CMK (cell line): Measurements from ENCODE around the gene SSBP2.
"Not testable (repeated sequence)": the region's sequence is repeated elsewhere in the genome, so short reads cannot be mapped to it uniquely, and the experiment has no call there.

Source experiments
- DNase-seq: peaks from one replicate; pipeline ENCODE4 v3.0.0-alpha.2; 2010; ENCODE audit warnings: low read depth

SSBP2 gene

DNA sequence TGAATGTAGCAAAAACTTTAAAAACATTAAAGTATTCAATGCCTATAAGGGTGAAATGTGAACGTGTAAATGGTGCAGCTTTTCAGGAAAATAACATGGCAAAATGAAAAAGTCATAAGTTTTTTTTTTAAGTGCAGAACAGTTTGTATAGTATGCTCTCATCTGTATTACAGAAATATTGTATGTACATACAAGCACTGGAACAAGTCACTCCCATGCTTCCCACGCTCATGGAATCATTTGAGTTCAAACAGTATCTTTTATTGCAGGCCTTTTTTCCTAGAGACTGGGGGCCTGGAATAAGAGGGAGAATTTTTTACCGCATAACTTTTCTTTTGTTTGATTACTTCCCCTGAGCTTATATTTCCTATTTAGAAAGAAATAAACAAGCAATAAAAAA, 94.1 kb downstream of the SSBP2 start:
- no peak for DNase-seq

DNA sequence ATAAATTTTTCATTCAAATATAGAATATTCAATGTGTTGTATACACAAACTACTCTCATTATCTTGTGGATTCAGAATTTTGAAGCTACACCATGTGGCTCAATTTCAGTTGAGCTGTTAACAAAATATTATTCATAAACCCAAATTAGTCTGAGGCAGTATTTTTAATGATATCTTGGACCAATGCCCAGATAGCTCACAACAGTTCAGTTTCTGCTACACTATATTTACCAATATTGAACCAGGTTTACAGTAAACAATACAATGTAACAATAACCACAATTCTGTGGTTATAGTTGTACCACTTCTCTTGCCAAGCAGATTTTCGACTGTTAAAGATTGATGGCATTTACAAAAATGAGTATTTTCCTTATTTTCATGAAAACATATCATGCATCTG, 99.9 kb downstream of the SSBP2 start:
- no peak for DNase-seq

DNA sequence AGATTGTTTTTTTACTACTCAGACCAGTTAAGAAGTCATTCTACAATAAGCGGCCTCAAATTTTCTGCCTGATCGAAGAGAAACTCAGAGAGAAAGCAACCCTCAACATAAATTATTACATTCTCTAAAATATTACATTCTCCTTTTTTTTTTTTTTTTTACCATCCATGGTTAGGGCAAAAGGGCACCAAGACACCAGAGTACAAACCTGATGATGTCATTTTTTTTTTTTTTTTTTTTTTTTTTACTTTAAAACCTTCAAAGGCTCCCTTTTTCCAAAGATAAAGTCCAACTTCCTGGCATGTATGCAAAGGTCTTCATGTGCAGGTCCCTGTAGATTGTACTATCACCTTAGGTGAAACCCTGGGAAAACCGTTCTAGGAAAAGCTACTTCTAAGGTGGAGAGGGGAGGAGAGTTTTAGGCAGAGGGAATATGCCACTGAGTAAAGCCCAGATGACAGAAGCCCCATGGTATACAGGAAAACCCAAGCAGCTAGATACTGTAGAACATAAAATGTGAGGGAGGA, 104.4 kb downstream of the SSBP2 start:
- no peak for DNase-seq

DNA sequence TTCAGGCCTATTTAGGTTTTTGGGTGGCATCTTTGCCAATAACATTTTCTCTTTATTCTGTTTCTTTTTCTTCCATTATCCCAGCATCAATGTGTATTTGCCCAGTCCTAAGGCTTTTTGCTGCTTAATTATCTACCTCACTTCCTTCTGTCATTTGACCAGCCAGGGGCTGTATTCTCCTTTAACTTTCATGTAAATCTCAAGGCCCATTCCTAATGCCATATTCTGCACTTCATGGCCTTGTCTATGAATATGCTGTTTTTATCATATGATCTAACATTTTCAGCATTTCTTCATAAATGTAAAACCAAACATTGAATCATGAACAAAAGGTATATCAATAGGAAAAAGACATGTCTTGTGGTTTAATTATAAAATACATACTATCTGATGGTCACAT, 108.7 kb downstream of the SSBP2 start:
- no peak for DNase-seq

DNA sequence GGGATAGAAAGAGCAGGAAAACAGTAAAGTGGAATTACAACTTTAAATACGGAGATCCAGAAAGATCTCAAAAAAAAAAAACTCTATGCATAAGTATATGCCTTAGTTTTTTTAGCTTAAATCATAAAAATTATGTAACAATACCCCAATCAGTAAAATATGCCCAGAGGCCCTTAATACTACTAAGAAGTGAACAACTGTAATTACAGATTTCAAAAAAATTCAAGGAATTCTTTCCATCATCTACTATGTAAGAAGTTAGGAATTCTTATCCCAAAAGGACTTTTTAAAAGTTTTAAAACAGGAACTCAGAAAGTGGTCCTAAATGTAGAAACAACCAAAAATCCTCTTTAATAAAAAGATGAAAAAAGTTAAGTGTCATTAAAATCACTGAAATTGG, 111.3 kb downstream of the SSBP2 start:
- no peak for DNase-seq

DNA sequence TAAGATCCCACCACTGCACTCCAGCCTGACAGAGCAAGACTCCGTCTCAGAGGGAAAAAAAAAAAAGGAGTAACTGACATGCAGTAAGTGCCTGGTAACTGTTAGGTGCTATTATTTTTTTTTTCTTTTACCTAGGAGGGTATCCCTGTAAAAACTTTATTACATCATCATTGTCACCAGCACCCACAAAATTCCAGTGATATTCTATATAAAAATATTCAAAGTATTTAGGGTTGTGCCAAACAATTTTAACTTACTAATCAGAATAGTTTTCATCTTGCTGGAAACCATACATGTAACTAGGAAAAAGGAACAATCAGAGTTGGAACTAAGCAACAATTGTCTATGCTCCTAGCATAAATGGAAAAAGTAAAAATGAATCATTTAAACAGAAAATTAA, 112.4 kb downstream of the SSBP2 start:
- DNase-seq = no peak

DNA sequence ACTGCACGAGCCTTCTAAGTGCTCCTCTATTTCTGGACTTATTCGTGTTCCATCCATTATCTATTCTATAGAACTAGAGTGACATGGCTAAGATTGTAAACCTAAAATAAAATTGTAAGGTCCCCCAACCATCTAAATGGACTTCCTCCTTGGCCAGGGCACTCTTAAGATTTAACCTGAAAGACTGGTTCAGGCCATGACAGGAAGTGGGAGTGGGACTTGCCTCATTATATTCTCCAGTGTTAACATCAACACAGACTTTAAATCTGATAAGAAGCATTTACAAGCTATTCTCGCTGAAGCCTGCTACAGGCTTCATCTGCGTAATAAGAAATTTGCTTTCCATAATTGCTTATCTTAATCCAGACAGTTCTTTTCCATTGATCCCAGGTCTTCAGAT, 117.0 kb downstream of the SSBP2 start:
- DNase-seq = no peak

DNA sequence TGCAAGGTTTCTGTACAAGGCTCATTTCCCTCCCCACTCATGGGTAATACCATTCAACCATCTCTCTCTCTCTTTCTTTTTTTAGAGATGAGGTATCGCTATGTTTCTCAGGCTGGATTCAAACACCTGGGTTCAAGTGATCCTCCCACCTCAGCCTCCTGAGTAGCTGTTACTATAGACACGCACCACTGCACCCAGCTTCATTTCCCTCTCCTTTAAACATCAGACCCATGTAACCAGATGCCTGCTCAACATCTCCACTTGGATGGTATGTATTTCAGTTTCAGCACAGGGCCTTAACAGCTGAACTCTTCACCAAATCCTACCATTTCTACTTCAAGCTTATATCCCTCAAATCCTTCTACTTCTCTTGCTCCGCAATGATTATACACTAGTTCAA, 117.4 kb downstream of the SSBP2 start:
- no peak for DNase-seq

DNA sequence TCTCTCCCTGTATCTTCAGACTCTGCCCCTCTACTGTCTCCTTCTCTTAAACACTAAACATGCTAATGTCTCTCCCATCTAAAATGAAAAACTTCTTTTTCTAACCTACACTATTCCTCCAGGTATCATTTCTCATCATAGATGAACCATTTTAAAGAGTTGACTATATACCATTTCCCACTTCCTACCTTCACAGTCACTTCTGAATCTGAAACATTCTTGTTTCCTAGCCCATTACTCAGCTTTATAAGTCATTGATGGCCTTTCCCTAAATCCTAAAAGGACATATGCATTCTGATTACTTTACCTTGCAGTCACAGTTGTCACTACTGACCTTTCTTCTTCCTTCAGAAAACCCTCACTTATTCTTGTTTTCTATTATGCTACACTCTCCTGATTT, 118.2 kb downstream of the SSBP2 start:
- no peak for DNase-seq

DNA sequence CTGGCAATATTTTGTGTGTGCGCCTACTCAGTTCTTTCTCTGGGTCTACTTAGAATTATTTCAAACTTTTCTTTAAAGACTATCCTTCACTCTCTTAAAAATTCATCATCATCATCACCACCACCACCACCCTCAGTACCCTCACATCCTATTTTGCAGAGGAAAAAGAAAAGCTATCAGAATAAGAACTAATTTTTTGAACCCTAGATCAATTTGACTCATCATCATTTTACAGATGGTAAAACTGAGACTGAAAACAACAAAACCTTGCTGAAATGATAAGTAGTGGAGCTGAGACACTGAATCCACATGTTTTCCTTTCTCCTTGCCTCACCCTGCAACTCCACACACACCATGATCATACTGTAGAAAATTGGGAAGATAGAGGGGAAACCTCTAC, 119.3 kb downstream of the SSBP2 start:
- no peak for DNase-seq

DNA sequence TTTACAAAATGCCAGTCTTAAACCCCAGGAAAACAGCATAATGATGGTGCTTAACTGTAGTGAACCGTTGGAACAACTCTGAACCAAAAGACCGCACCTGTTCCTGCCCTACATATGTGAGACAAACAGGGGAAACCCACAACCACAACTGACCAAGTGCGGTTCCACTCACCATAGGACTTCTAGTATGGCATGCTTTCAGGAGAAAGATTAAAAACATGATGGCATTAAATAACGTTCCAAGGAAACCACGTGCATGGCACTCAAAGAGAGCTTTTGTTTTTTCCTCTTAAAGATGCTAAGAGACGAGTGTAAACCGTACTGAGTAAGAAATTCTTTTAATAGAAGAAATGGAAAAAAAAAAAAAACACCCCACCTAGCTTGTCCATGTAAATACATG, 119.8 kb downstream of the SSBP2 start:
- no peak for DNase-seq

DNA sequence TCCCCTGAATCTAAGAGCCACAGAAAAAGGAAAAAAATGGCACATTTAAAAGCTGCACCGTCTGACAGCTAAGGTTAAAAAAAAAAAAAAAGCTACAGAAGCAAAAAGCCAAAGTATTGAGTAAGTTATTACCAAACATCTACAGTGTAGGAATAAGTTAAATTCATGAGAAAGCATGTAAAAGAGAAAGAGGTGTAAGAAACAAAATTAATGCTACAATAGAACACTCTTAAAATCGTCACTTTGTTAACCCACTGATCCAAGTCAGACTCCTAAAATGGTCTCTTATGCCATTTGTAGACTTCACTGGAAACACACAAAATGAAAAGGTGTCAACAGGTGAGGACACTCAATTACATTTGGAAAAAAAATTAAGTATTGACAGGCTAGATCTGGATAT, 120.2 kb downstream of the SSBP2 start:
- DNase-seq = no peak

DNA sequence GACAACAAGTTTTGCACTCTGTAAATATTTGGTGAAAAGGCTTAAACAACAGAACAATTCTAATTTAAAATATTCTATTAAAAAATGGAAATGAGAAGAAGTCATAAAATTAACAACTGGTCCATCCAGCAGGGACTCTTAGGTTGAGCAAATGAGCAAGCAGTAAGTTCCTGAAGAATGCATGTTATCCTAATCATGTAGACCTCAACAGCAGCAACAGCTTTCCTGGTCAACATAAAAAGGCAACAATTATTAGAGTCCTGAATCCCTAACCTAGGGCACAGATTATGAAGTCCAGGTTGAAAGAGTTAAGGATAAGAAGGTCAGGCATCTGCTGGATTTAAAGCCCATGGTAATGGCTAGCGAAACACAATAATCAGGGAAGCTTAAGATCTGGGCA, 120.9 kb downstream of the SSBP2 start:
- DNase-seq = no peak

DNA sequence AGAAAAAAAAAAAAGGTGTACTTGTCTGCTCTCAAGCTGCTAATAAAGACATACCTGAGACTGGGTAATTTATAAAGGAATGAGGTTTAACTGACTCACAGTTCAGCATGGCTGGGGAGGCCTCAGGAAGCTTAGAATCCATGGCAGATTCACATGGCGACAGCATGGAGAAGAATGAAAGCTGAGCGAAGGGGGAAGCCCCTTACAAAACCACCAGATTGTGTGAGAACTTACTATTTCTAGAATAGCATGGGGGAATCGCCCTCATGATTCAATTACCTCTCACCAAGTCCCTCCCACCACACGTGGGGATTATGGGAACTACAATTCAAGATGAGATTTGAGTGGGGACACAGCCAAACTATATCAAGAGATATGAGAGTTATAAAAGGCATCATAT, 122.8 kb downstream of the SSBP2 start:
- not testable (repeated sequence) for DNase-seq

DNA sequence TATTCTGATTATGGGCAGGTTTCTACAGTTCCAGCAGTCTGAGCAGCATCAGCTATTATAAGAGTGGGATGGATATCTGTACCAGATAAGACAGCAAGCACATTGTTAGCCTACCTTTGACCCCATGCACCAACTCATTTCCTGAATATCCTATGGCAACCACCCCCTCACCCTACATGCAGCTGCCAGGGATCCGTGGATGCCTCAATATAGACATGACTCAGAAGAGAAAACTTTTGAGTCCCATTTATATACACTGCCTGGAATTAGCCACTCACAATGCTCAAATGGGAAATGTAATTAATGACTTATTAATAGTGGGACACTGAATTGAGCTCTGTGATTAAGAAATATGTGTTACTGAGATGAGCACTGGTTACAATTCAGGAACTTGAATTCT, 124.4 kb downstream of the SSBP2 start:
- DNase-seq = no peak

DNA sequence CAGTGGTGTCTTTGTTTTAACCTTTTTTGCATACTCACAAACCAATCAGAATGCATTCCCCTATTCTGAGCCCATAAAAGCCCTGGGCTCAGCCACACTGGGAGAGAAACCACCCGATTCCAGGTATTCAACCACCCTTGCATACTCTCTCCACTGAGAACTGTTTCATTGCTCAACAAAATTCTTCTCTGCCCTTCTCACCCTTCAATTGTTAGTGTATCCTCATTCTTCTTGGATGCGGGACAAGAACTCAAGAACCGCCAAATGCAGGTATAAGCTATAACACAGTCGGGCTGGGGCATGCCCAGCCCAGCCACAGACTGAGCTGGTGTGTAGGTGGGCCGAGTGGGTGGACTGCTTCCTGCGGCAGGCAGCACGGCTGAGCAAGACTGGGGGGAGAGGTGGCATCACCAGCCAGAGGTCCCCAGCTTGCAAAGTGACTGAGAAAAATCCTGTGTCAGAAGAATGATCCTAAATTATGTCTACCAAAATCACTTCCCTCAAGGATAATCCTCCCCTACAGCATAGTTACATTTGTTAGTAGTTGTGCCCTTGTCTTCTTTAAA, 141.0 kb downstream of the SSBP2 start:
- no peak for DNase-seq

DNA sequence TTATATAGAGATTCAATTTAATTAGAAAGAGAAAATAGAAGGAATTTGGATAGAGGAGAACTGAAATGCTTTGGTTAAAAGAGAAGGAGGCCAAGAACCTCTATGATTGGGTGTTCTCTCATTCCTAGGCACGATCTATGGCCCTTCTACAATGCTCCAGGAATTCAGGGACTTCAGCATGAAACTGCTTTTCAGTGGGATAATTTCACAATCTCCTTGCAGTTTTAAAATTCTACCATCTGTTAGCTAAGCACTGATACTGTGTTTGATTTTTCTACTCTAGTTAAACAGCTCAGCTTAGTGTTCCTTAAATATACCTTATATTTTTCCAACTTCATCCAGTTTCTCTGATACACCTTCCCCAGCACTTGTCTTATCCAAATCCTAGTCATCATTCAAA, 141.9 kb downstream of the SSBP2 start:
- DNase-seq = no peak

DNA sequence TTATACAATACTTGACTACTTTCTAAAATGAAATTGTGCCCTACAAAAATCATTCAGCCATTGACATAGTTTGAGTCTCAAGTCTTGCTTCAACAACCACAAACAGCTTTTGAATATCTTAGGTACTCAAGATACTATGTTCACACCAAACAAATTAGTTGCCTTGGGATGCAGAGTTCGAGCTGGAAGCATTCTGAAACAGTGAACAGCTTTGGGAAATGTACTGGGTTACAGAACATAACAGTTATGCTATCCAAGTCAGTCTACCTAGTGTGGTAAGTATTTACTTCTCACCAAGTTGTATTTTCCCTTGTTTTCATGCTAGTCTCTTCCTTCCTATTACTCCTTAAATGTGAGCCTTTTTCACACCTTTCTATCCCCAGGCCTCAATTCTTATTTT, 143.2 kb downstream of the SSBP2 start:
- DNase-seq = no peak

DNA sequence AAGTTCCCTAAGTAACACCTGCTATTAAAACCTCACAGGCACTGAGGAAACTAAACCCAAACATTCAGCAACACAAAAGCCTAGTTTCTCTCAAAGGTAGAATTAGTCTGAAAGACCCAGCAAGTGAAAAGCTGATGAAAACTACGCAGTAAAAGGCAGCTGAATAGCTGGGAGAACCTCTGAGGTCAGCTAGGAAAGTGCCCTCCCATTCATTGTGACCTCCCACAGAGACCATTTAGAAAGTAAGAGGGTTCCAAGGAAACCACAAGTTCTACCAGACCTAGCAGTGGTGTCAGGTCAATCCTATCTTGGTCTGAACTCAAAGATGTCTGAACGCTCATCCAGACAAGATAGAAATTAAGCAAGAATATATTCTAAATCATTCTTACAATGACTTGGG, 144.7 kb downstream of the SSBP2 start:
- no peak for DNase-seq

DNA sequence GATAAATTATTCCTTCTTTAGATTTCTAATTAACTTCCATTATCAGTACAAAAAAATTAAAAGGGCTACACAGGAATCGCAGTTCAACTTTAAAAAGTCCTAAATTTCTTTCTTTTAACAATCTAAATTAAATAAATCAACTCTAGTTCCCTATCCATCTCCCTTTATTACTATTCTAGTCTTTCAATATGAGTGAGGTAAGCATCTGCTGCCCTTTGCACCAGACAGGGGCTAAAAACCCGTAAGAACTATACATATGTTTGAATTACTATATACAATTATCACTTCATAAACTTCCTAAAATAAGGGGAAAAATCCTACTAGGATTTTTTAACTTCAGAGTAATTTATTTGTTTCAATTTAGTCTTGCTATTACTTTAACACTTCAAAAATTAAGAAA, 145.6 kb downstream of the SSBP2 start:
- DNase-seq = no peak

DNA sequence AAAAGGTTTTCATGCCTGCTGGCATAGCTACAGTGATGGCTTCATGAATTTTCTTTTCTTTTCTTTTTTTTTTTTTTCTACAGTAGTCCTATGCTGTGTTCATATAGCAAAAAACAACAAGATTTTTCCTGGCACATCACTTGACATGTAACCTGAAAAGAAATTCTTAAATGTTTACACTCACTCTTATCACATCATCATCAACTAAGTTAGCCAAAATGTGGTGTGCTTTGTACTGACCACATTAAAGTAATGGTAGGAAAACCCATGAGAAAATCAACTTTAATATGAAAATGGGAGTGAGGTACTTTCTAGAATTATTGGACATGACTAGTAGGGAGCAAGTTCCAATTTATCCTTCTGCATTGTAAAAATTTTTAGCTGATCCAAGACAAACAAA, 146.7 kb downstream of the SSBP2 start:
- DNase-seq = no peak

DNA sequence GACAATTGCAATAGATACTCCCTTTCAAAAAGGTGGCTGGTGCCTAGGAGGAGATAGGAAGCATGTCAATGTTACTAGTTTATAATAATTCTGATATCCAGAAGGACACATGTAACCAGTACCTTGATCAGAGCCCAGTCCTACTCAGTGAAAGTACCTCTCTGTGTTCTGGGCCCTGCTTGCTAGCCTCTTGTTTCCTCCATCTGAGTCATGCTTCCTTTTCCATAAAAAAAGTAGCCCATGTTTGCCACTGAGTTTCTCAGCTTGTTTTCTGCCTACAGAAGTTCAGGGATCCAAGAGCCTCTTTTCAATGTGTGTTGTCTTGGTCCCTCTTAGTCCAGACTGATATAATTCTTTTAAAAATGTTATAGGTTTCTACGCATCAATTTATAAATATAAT, 149.0 kb downstream of the SSBP2 start:
- no peak for DNase-seq

DNA sequence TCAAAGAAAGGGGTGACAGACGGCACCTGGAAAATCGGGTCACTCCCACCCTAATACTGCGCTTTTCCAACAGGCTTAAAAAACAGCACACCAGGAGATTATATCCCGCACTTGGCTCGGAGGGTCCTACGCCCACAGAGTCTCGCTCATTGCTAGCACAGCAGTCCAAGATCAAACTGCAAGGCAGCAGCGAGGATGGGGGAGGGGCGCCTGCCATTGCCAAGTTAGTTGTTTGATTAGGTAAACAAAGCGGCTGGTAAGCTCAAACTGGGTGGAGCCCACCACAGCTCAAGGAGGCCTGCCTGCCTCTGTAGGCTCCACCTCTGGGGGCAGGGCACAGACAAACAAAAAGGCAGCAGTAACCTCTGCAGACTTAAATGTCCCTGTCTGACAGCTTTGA, 158.8 kb downstream of the SSBP2 start:
- not testable (repeated sequence) for DNase-seq

DNA sequence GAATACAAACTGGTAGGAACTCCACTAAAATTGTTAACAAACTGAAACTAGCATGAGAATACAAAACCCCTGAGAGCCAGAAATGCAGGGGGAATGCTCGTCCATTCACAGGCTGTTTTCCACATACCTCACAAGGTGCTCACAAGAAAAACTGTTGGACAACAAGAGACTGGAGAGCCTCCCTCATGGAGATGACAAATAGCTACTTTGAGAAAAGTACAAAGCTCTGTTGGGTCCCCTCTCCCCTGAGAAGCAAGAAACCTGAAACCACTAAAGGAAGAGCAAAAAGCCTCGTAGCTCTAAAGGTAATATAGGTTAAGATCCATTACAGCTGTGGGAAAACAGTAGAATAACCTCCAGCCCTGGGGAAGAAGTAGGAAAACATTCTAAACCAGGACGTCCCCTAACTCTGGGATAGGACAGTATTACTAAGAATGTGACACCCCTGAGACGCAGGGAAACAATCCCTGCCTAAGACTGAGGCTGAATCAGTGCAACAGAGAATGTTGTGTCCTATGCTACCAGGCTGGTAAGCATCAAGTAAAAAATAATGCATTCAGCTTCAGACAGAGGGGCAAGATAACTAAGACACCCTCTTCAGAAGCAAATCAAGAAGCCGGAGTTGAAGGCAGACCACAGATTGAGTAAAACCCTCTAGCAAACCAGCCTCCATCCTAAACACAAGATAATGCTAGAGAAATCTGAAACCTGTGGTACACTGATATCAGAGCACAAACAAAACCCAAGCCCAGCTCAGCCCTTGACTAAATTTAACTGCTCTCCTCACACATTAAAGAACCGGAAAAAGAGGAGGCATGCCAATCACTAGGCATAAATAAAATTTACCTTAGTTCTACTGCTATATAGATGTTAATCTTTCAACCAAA, 160.2 kb downstream of the SSBP2 start:
- DNase-seq = no peak
